H1 (cell line): ENCODE measurements around the gene CACNA1B. TPM values are rescaled to one million over a fixed set of nuclear protein-coding genes. Genes with fewer than 3 reads are reported as not detected.

Source experiments
- CTCF ChIA-PET: fragments of 300-600 bp; sonication (Branson Sonifier 250); formaldehyde crosslinking; loops from one replicate; lab custom pipeline; 2021; ENCODE audit not compliant: partially characterized antibody; lab: Charles Lee
- POLR2A ChIA-PET: fragments of 300-600 bp; sonication (Branson Sonifier 250); formaldehyde crosslinking; loops from one replicate; lab custom pipeline; 2021; ENCODE audit warnings: inconsistent platforms; ENCODE audit not compliant: partially characterized antibody; lab: Charles Lee
- DNase-seq, 2 experiments: peaks; one replicate each; pipeline versions ENCODE4 v3.0.0 to v3.0.0-alpha.2; 2010 to 2022; ENCODE audit warnings: low spot score in 2 of 2, low read depth in 1 of 2, mixed read lengths in 1 of 2
- FAIRE-seq: peaks from 2 replicates; lab custom pipeline; 2011; peaks lifted over from hg19 to GRCh38; lab: Jason Lieb, UNC
- H2AFZ ChIP-seq: 2 replicates; pipeline ENCODE4 v1.8.1; 2012; ENCODE audit warnings: low read length, inconsistent platforms
- H2AK5ac ChIP-seq: 2 replicates; pipeline ENCODE4 v1.6.1; 2013; ENCODE audit warnings: low read depth, low read length
- H2BK120ac ChIP-seq: replicated peaks from 2 replicates; pipeline ENCODE3; 2013; ENCODE audit warnings: low read depth, low read length, inconsistent platforms
- H2BK12ac ChIP-seq: 2 replicates; pipeline ENCODE4 v1.6.1; 2013; ENCODE audit warnings: low read depth, low read length
- H2BK15ac ChIP-seq: 2 replicates; pipeline ENCODE4 v1.6.1; 2013; ENCODE audit warnings: low read length
- H2BK20ac ChIP-seq: 2 replicates; pipeline ENCODE4 v1.6.1; 2013; ENCODE audit warnings: low read length
- H2BK5ac ChIP-seq: 2 replicates; pipeline ENCODE4 v1.6.1; 2013; ENCODE audit warnings: low read depth, low read length
- H3K14ac ChIP-seq: 2 replicates; pipeline ENCODE4 v1.6.1; 2013; ENCODE audit warnings: inconsistent platforms; ENCODE audit not compliant: insufficient read length
- H3K18ac ChIP-seq: 2 replicates; pipeline ENCODE4 v1.6.1; 2013; ENCODE audit warnings: low read length; ENCODE audit errors: extremely low read depth
- H3K23ac ChIP-seq: 2 replicates; pipeline ENCODE4 v1.6.1; 2013; ENCODE audit warnings: inconsistent platforms; ENCODE audit not compliant: insufficient read length
- H3K23me2 ChIP-seq: 2 replicates; pipeline ENCODE4 v1.6.1; 2013; ENCODE audit warnings: low read depth, low read length
- H3K27ac ChIP-seq: 2 replicates; pipeline ENCODE4 v1.6.1; 2011; ENCODE audit warnings: low read depth, low read length, inconsistent platforms
- H3K27me3 ChIP-seq, 4 experiments: replicated peaks in 1 of 4; 1 replicate in 1 of 4; 2 replicates in 3 of 4; pipeline versions ENCODE4 v1.6.1 to v1.8.1; 2011 to 2013; ENCODE audit warnings: low read length in 3 of 4, mild to moderate bottlenecking in 3 of 4, inconsistent platforms in 2 of 4, mixed read lengths in 2 of 4, moderate library complexity in 1 of 4; ENCODE audit not compliant: control insufficient read depth in 3 of 4, insufficient read depth in 3 of 4; ENCODE audit errors: extremely low read depth in 1 of 4
- H3K36me3 ChIP-seq, 4 experiments: 2 replicates each; pipeline versions ENCODE4 v1.6.1 to v1.8.1; 2011 to 2013; ENCODE audit warnings: mild to moderate bottlenecking in 4 of 4, low read length in 3 of 4, moderate library complexity in 2 of 4, control low read depth in 1 of 4, inconsistent platforms in 1 of 4; ENCODE audit not compliant: insufficient read depth in 4 of 4, control insufficient read depth in 2 of 4
- H3K4ac ChIP-seq: replicated peaks from 2 replicates; pipeline ENCODE3; 2013; ENCODE audit warnings: low read length, low read depth, mixed read lengths, inconsistent platforms; ENCODE audit not compliant: insufficient read length
- H3K4me1 ChIP-seq, 4 experiments: replicated peaks in 1 of 4; 1 replicate in 1 of 4; 2 replicates in 3 of 4; pipeline versions ENCODE4 v1.6.1 to v1.8.1; 2011 to 2013; ENCODE audit warnings: low read length in 3 of 4, inconsistent platforms in 2 of 4, mixed read lengths in 1 of 4; ENCODE audit not compliant: insufficient read depth in 4 of 4, control insufficient read depth in 3 of 4
- H3K4me2 ChIP-seq, 2 experiments: 2 replicates each; pipeline versions ENCODE4 v1.6.1 to v1.8.1; 2011 to 2013; ENCODE audit warnings: low read depth in 2 of 2, low read length in 2 of 2, control low read depth in 1 of 2, inconsistent platforms in 1 of 2, mild to moderate bottlenecking in 1 of 2; ENCODE audit not compliant: insufficient read depth in 1 of 2
- H3K4me3 ChIP-seq, 4 experiments: fragments of 200-600, 300-600 bp in 1 of 4; sonication (generic), shearing (Covaris generic), sonication (Bioruptor Twin) in 1 of 4; 2 replicates each; pipeline versions ENCODE4 v1.5.1 to v1.8.1; 2011 to 2016; ENCODE audit warnings: low read length in 4 of 4, low read depth in 3 of 4, control low read depth in 2 of 4, inconsistent platforms in 2 of 4, mild to moderate bottlenecking in 2 of 4, mixed read lengths in 1 of 4, moderate library complexity in 1 of 4; ENCODE audit not compliant: insufficient read depth in 2 of 4; ENCODE audit errors: extremely low read depth in 1 of 4
- H3K56ac ChIP-seq: replicated peaks from 2 replicates; pipeline ENCODE3; 2013; ENCODE audit warnings: low read depth, mild to moderate bottlenecking, mixed read lengths, low read length, inconsistent platforms; ENCODE audit not compliant: insufficient read length
- H3K79me1 ChIP-seq: 2 replicates; pipeline ENCODE4 v1.6.1; 2013; ENCODE audit warnings: low read depth, low read length, control low read depth
- H3K79me2 ChIP-seq, 2 experiments: 2 replicates each; pipeline versions ENCODE4 v1.6.1 to v1.8.1; 2012 to 2013; ENCODE audit warnings: low read length in 2 of 2, mild to moderate bottlenecking in 2 of 2, inconsistent platforms in 1 of 2; ENCODE audit not compliant: insufficient read depth in 2 of 2, control insufficient read depth in 1 of 2
- H3K9ac ChIP-seq, 4 experiments: replicated peaks in 1 of 4; 1 replicate in 1 of 4; 2 replicates in 3 of 4; pipeline versions ENCODE4 v1.6.1 to v1.8.1; 2011 to 2013; ENCODE audit warnings: low read depth in 3 of 4, low read length in 3 of 4, control low read depth in 2 of 4, mild to moderate bottlenecking in 2 of 4, moderate library complexity in 2 of 4, inconsistent platforms in 1 of 4; ENCODE audit errors: extremely low read depth in 1 of 4
- H3K9me3 ChIP-seq, 2 experiments: 2 replicates each; pipeline versions ENCODE4 v1.6.1 to v1.8.1; 2012 to 2013; ENCODE audit warnings: mild to moderate bottlenecking in 2 of 2, moderate library complexity in 2 of 2, control low read depth in 1 of 2, inconsistent platforms in 1 of 2, low read depth in 1 of 2, low read length in 1 of 2, mixed read lengths in 1 of 2; ENCODE audit not compliant: insufficient read depth in 2 of 2
- H4K20me1 ChIP-seq, 2 experiments: replicated peaks in 1 of 2; 2 replicates each; pipeline versions ENCODE3 to v1.8.1; 2011 to 2013; ENCODE audit warnings: inconsistent platforms in 2 of 2, low read length in 2 of 2, mild to moderate bottlenecking in 1 of 2; ENCODE audit not compliant: insufficient read depth in 2 of 2, control insufficient read depth in 1 of 2
- H4K5ac ChIP-seq: 2 replicates; pipeline ENCODE4 v1.6.1; 2013; ENCODE audit warnings: low read length, low read depth, mixed read lengths, inconsistent platforms; ENCODE audit not compliant: insufficient read length
- H4K8ac ChIP-seq: 2 replicates; pipeline ENCODE4 v1.8.0; 2013; ENCODE audit warnings: mild to moderate bottlenecking, moderate library complexity, low read length, inconsistent platforms; ENCODE audit not compliant: insufficient read depth; ENCODE audit errors: extremely low read depth
- H4K91ac ChIP-seq: replicated peaks from 2 replicates; pipeline ENCODE3; 2013; ENCODE audit warnings: low read length, mixed read lengths, inconsistent platforms; ENCODE audit not compliant: insufficient read length
- WGBS, 2 experiments: shearing (Covaris generic) in 1 of 2; methylation state at CpG; one replicate each; pipeline versions ENCODE4 v1.1.6 to v1.1.7; 2013 to 2015; ENCODE audit warnings: low lambda C conversion rate in 2 of 2, mixed read lengths in 2 of 2, inconsistent platforms in 1 of 2, low coverage in 1 of 2, missing lambda C conversion rate in 1 of 2; ENCODE audit not compliant: insufficient replicate concordance in 2 of 2, insufficient coverage in 1 of 2, insufficient read length in 1 of 2; ENCODE audit errors: extremely low coverage in 1 of 2, missing lambda C conversion rate in 1 of 2; 5-methylcytosine and 5-hydroxymethylcytosine counted together
- polyA plus RNA-seq, 7 experiments: library from polyadenylated mRNA; depleted of rRNA in 3 of 7; stranded (reverse) in 5 of 7; unstranded in 2 of 7; fragments of >200 nt in 5 of 7; fragments of 200-250 nt in 2 of 7; gene quantifications; 1 replicate in 5 of 7; 2 replicates in 1 of 7; 4 replicates in 1 of 7; pipeline versions ENCODE4 v1.2.1 to v1.2.3, GENCODE V29; 2011 to 2013; ENCODE audit warnings: missing spikeins in 2 of 7, mixed read lengths in 2 of 7
- total RNA-seq: library from RNA; stranded (reverse); fragmentation: NEBNext Ultra II Directional; extraction: Animal tissue kit (Norgen Biotek cat#: 25700); gene quantifications from 2 replicates; pipeline ENCODE4 v1.2.1, GENCODE V29; 2021

The CACNA1B gene
- total and polyA plus RNA-seq, 2 of the 8 experiments (the other 6 are each of a cell fraction or from before 2014, with no cell fraction given), result 1.5 to 5.7 TPM

DNA sequence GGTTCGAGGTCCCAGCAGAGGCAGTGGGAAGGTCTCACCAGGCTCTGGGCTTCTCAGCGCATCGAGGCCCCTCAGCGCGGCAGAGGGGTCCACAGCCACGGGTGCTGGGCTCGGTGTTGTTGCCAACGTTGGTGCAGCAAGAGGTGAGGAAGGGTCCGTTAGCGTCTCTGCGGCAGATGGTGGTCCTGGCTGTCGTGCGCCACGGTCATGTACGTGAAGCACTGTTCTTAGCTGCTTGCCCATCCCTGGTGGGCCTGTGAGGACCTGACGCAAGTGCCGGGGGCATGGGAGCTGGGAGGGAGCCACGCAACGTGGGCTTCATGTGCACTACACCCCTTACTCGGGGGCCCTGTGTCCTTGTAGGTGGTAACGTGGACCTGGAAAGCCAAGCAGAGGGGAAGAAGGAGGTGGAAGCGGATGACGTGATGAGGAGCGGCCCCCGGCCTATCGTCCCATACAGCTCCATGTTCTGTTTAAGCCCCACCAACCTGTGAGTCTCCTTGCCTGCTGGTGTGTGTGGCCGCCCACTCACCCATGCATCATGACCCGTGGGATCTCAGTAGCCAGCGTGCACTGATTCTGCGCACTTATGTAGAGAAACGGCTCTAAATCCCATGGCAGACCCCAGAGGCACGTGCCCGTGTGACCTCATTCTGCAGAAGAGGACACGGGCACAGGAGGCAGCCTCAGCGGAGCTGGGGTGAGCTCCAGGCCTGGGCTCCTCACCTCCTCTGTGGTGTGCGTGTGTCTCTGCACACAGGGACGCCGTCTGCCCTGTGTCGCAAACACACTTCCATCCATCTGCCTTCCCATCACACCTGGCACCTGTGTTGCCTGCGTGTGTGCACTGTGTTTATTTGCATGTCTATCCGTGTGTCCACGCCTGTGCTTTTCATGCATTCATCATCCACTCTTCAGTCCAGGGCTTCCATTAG, 166.1 kb downstream of the CACNA1B start:
- no peaks in the 10 kb centered on the region for H3K79me1 ChIP-seq
- no peak overlapping the region for H3K23ac ChIP-seq
- no peak overlapping the region for H3K9ac ChIP-seq
- H3K27me3 ChIP-seq, result no peaks in the 10 kb centered on the region
- no peak overlapping the region for H2BK20ac ChIP-seq
- H4K5ac ChIP-seq, result no peak overlapping the region
- H4K91ac ChIP-seq, result no peak overlapping the region
- H3K23me2 ChIP-seq, result no peaks in the 10 kb centered on the region
- no peak overlapping the region for H3K4ac ChIP-seq
- no peak overlapping the region for H3K27ac ChIP-seq
- H4K8ac ChIP-seq, result no peak overlapping the region
- CTCF ChIA-PET, result no interaction called here
- H3K36me3 ChIP-seq, result no peaks in the 10 kb centered on the region; a peak in 1 of 8 replicates
- FAIRE-seq (no peak), DNase-seq (peak in 1 of 2 experiments; percentile 27)
- peaks cover 17 to 64% of the 10 kb centered on the region in 2 experiments; a peak in 3 of 4 replicates for H3K9me3 ChIP-seq
- H3K18ac ChIP-seq, result no peak overlapping the region
- H4K20me1 ChIP-seq, result peaks cover 0 to 8% of the 10 kb centered on the region in 2 experiments
- no peak overlapping the region for H2AFZ ChIP-seq
- H3K56ac ChIP-seq, result no peak overlapping the region
- no peak overlapping the region for H2BK15ac ChIP-seq
- no peaks in the 10 kb centered on the region for H3K79me2 ChIP-seq
- H3K4me3 ChIP-seq, result no peak overlapping the region
- H2BK120ac ChIP-seq, result no peak overlapping the region
- WGBS, 2 experiments, result 87% methylated on average over 41 of the region's 42 CpGs; no CpG with 5 or more reads in 1 of the 2 experiments
- H3K4me1 ChIP-seq, result no peaks in the 10 kb centered on the region
- no peak overlapping the region for H2AK5ac ChIP-seq
- 0 out of 2 replicates have a peak overlapping the region, but pooled peaks have one; percentile 30 for H2BK5ac ChIP-seq
- H3K4me2 ChIP-seq, result no peak overlapping the region
- no peak overlapping the region for H3K14ac ChIP-seq
- POLR2A ChIA-PET, result no interaction called here
- no peak overlapping the region for H2BK12ac ChIP-seq
